GM11168 (cell line): ENCODE measurements around the gene FRAS1.

ENCODE experiments used
- in situ Hi-C: fragments of 300-500 bp; cut with MboI; formaldehyde crosslinking; loops from one replicate; pipeline ENCODE4 v1.12.0; 2022; ENCODE audit warnings: low sequenced_read_pairs; ENCODE audit not compliant: unreplicated experiment

The FRAS1 gene

GRCh38 chr4:78478523-78478922, 421.4 kb downstream of the FRAS1 start:
- in situ Hi-C loops, result no loop called here

GRCh38 chr4:78480286-78480685, 423.2 kb downstream of the FRAS1 start:
- in situ Hi-C loops, result no loop called here

DNA sequence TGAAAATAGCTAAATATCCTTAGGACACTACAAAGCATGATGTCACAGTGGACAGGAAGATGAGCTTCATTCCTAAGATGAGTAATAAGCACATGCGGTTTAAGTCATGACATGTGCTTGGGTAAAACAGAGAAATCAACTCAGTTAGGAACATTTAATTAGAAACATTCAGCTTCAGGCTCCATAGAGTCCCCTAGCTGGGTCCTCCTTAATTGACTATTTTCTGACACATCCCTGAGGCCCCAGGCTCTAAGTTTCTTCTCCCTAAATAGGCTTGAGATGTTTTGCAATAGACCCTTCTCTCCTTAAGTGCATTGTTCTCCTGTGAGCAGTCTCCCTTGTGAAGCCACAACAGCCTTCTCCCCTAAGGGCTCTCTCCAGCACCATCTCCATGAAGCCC, 424.1 kb downstream of the FRAS1 start:
- in situ Hi-C loops, result no loop called here

- in situ Hi-C loops, result no loop called here
These were observed 425.2 kb downstream of the FRAS1 start for GRCh38 chr4:78482281-78482680.

DNA sequence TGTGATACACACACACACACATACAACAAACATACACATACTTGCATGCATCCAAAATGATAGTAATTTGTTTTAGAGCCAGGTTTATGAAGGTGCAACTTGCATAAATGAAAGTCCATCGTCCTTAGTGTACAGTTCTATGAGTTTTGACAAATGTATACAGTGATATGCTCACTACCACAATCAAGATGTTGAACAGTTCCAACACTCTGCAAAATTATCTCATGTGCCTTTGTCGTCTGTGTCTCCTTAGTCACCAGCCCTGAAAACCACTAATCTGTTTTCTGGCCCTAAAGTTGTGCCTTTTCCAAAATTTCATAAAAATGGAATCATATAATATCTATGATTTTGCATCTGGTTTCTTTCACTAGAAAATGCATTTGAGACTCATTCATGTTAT, 426.7 kb downstream of the FRAS1 start:
- in situ Hi-C loops, result no loop called here

GRCh38 chr4:78484574-78484973, 427.5 kb downstream of the FRAS1 start:
- in situ Hi-C loops, result no loop called here

DNA sequence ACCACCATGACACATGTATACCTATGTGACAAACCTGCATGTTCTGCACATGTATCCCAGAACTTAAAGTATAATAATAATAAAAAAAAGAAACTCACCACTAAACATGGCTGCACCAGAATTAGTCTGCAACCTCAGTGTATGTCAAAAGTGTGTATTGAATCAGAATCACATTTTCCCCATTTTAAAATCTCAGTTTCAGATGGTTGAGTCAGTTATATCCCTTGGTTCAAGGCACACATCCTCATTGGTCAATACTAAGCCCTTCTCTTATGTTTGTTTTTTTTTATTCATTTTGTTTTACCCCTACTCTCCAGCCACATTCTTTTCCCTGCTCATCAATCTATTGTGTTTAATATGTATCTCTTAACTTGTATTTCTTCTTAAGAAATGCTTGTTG, 436.6 kb downstream of the FRAS1 start:
- in situ Hi-C loops, result no loop called here

DNA sequence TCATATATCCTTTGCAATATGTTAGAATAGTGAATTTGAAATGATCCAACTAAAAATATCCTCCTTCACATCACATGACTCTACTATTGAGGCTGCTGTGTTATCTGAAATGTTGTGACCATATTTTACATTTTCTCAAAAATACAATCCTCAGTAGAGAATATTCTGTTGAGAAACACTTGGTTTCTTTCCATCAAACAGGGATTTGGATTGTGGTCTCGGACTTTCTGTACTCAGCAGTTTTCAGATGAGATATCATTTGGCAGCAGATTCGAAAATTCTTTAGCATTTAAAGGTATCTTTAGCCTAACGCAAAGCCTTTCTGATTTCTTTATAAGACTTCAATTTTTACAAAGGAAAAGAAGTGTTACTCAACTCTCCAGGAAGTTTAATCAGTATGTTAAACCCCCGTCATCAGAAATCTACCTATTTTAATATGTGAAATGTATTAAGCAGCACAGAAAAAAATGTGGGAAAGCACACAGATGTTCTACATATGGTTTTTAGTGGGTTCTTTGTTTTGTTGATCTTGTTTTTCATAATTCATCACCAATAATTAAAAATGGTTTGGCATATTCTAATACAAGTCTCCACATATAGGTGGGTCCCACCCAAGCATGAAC, 439.0 kb downstream of the FRAS1 start:
- in situ Hi-C loops, result no loop called here

GRCh38 chr4:78506260-78506659, 449.1 kb downstream of the FRAS1 start:
- in situ Hi-C loops, result loop anchor here (25.0 kb wide), 1 partner anchor 544 kb away; no protein-coding TSS in a partner anchor

DNA sequence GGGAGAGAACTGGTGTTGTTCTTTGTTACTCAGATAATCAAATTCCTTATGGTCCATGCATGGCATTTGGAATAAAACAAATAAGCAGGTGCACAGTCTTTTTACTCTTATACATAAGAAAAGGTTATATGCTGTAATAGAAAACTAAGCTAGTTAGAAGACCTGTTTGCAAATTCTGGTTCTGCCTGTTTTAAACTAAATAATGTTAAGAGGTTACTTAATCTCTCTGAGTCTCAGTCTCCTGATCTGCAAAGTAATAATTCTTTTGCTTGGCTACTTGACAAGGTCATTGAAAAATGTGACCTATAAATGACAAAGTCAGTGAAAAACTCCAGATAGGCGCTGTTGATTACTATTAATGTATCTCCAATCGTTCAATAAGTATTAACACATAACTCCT, 451.9 kb downstream of the FRAS1 start:
- in situ Hi-C loops, result loop anchor here (25.0 kb wide), 1 partner anchor 547 kb away; no protein-coding TSS in a partner anchor

- in situ Hi-C loops, result loop anchor here (25.0 kb wide), 1 partner anchor 548 kb away; no protein-coding TSS in a partner anchor
These were observed 453.0 kb downstream of the FRAS1 start for GRCh38 chr4:78510108-78510507.

GRCh38 chr4:78510681-78511080, 453.6 kb downstream of the FRAS1 start:
- in situ Hi-C loops, result loop anchor here (25.0 kb wide), 1 partner anchor 548 kb away; no protein-coding TSS in a partner anchor

DNA sequence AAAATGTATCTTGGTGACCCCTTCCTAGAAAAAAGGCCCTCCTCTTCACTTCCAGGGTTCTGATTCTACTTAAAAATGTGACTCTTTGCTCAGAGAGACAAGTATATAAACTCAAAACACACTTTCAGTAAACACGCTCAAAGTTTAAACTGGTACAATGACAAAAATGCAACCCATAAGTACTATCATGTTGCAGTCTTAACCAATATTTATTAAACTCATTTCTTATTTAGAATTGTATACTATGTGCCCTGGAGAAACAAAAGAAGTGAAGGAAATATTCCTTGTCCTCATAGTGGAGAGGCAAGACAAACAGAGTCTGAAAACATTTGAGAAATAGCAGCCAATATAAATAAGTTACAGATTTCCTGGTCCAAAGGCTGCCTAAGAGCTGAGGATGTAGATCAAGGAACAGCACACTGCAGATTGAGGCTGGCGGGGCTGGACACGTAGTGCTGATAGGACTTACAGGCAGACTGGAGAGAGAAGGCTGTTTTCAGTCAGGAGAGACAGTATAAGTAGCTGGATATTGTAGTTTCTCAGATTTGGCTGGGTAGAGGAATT, 455.3 kb downstream of the FRAS1 start:
- in situ Hi-C loops, result loop anchor here (25.0 kb wide), 1 partner anchor 550 kb away; no protein-coding TSS in a partner anchor

DNA sequence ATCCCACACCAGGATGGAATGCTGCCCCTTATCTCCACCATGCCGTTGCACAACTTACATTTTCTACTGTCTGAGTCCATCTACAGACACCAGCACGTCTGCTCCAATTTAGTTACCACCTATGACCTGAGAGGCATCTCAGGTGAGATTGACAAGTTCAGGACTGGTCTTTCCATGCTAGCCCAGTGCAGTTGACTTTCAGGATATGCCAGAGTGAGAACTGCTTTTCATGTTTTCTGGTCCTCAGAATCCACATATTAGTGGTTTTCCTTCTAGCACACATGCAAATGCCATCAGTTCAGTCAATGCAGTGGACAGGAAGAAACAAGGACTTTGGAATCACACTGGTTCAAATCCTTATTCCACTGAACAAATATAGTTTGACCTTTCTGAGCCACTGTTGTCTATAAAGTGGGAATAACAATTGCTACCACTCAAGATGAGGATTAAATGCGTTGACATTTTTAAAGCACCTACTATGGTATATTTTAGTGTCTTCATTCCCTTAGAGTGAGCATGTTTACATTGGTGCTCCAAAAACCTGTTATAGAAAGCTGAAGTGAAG, 456.4 kb downstream of the FRAS1 start:
- in situ Hi-C loops, result loop anchor here (25.0 kb wide), 1 partner anchor 551 kb away; no protein-coding TSS in a partner anchor

- in situ Hi-C loops, result loop anchor here (25.0 kb wide), 1 partner anchor 555 kb away; no protein-coding TSS in a partner anchor
These were observed 460.0 kb downstream of the FRAS1 start for GRCh38 chr4:78517050-78517652.

DNA sequence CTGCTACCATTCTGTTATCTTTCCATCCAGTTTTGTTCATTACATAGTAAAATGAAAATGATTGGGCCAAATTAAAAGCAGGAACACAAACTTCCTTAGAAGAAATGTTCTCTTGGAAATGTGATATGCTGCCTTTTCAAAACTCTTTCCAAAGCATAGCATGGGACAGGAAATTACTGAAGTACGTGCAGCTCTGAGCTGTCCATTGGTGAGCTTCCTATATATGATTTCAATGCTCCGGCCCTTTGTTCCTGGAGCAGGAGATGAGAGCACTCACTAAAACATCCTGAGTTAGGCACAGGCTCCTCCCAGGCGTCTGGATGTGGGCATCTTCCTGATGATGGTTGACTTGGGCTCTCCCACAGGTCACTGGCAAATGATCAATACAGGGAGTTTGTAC, 461.4 kb downstream of the FRAS1 start:
- in situ Hi-C loops, result loop anchor here (25.0 kb wide), 1 partner anchor 556 kb away; no protein-coding TSS in a partner anchor

- in situ Hi-C loops, result loop anchor here (25.0 kb wide), 1 partner anchor 558 kb away; no protein-coding TSS in a partner anchor
These were observed 462.8 kb downstream of the FRAS1 start for GRCh38 chr4:78519962-78520361.

- in situ Hi-C loops, result loop anchor here (25.0 kb wide), 1 partner anchor 559 kb away; no protein-coding TSS in a partner anchor
These were observed 463.7 kb downstream of the FRAS1 start for GRCh38 chr4:78520808-78521226.

- in situ Hi-C loops, result loop anchor here (25.0 kb wide), 1 partner anchor 562 kb away; no protein-coding TSS in a partner anchor
These were observed 466.9 kb downstream of the FRAS1 start for GRCh38 chr4:78524009-78524408.

DNA sequence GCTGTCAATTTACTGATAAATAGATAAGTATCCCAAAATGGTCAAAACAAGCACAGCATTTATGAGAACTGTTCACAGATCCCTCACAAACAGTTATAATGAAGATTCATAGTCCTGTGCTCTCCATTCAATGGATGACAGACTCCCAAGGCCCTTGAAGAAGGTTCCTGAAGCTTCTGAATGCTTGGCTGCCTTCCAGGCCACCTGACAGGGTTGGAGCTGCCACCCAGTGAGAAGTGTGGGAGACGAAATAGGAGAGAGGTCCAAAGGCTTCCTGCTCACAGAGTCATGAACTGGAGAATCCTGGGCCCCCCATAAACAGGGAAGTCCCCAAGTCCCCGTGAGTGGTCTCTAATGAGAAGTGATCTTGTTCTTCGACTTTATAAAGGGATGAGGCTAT, 468.4 kb downstream of the FRAS1 start:
- in situ Hi-C loops, result no loop called here

DNA sequence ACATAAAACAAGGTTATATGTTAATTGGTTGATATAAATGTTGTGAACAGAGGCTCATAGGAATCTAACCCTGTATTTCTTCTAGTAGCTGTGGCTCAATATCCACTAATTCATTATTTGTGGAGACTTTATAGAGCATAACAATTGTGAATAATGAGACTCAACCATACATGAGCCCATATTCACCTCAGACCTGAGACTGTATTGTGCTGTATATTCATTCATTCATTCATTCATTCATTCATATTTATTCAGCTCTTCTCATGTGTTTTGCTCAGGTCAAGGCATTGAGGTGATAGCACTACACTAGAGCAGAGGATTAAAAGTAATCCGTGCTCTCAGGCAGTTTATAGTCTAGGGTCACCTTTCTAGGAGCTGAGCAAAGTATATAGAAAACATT, 470.0 kb downstream of the FRAS1 start:
- in situ Hi-C loops, result no loop called here
